Measurements from ENCODE around the gene SPATA1. TPM values are rescaled to one million over a fixed set of nuclear protein-coding genes. Genes with fewer than 3 reads are reported as not detected.

Gene SPATA1
- total and polyA plus RNA-seq, 2 experiments from 2014 or later = 0.88 to 1.2 TPM

DNA sequence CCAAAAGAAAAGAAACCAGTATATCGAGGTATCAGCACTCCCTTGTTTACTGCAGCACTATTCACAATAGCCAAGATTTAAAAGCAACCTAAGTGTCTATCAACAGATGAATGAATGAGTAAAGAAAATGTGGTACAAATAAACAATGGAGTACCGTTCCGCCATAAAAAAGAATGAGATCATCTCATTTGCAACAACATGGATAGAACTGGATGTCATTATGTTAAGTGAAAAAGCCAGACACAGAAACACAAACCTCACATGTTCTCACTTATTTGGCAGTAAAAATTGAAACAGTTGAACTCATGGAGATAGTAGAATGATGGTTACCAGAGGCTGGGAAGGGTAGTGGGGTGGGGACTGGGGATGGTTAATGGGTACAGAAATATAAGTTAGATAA, 4.5 kb downstream of the SPATA1 start:
- no peaks in the 10 kb centered on the region for H3K36me3 ChIP-seq
- H3K27me3 ChIP-seq = no peaks in the 10 kb centered on the region
- H3K27ac ChIP-seq = no peak overlapping the region
- H3K4me1 ChIP-seq (ENCODE audit: low read depth) = no peaks in the 10 kb centered on the region
- no peaks in the 10 kb centered on the region for H3K9me3 ChIP-seq (ENCODE audit: low read depth)
- no peak overlapping the region for H3K4me3 ChIP-seq
- no peak for TF ChIP-seq CTCF (IDR thresholded peaks at IDR 0.05; ENCODE audit: low read depth, low read length)
- DNase-seq (ENCODE audit: low read depth in 1 of 2, low spot score in 1 of 2) = no peak

DNA sequence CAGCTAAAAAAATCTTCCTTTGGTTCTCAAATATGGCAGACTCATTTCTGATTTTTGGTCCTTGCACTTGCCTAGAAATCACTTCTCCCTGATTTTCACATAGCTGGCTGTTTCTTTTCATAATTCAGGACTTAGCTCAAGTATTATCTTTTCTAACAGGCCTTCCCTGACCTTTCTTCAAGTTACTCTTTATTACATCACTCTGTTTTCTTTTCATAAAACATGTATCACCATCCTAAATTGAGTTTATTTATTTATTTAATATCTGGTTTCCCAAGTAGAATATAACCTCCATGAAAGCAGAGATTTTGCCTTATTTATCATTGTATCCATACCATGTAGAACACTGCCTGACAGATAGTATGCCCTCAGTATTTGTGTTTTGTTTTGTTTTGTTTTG, 18.4 kb downstream of the SPATA1 start:
- Histone ChIP-seq H3K9me3 (ENCODE audit: low read depth) (no peaks in the 10 kb centered on the region), H3K4me1 (ENCODE audit: low read depth) (no peaks in the 10 kb centered on the region), H3K4me3 (no peak overlapping the region), H3K27me3 (no peaks in the 10 kb centered on the region), H3K27ac (no peak overlapping the region), H3K36me3 (no peaks in the 10 kb centered on the region)
- TF ChIP-seq CTCF (IDR thresholded peaks at IDR 0.05; ENCODE audit: low read depth, low read length) = no peak
- no peak for DNase-seq (ENCODE audit: low read depth in 1 of 2, low spot score in 1 of 2)

DNA sequence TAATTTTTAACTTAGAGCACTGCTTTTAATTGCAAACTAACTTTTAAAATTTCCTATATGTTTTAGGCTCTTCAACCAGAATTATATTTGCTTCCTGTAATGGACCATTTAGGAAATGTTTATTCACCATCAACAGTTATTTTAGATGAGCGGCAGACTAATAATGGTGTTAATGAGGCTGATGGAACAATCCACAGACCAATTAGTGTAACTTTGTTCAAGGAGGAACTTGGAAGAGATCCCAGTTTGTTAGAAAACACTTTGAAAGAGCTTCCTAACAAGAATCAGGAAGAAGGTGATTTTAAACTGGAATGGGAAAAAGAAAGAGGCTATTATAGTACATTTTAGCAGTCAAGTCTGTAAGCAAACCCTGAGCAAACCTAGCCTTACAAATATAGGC, 19.6 kb downstream of the SPATA1 start:
- Histone ChIP-seq H3K36me3 (no peaks in the 10 kb centered on the region), H3K9me3 (ENCODE audit: low read depth) (no peaks in the 10 kb centered on the region), H3K4me3 (no peak overlapping the region), H3K27me3 (no peaks in the 10 kb centered on the region), H3K4me1 (ENCODE audit: low read depth) (no peaks in the 10 kb centered on the region), H3K27ac (no peak overlapping the region)
- DNase-seq (ENCODE audit: low read depth in 1 of 2, low spot score in 1 of 2) = no peak
- TF ChIP-seq CTCF (IDR thresholded peaks at IDR 0.05; ENCODE audit: low read depth, low read length) = no peak

- TF ChIP-seq CTCF (IDR thresholded peaks at IDR 0.05; ENCODE audit: low read depth, low read length) = no peak
- Histone ChIP-seq H3K27ac (no peak overlapping the region), H3K4me3 (no peak overlapping the region), H3K27me3 (no peaks in the 10 kb centered on the region), H3K9me3 (ENCODE audit: low read depth) (no peaks in the 10 kb centered on the region), H3K4me1 (ENCODE audit: low read depth) (no peaks in the 10 kb centered on the region), H3K36me3 (no peaks in the 10 kb centered on the region)
- no peak for DNase-seq (ENCODE audit: low read depth in 1 of 2, low spot score in 1 of 2)
Measured at GRCh38 chr1:84538599-84538998, 32.4 kb downstream of the SPATA1 start.

- H3K27ac ChIP-seq = no peak overlapping the region
Measured at GRCh38 chr1:84539972-84540371, 33.8 kb downstream of the SPATA1 start.

More at GRCh38 chr1:84539972-84540371, 33.8 kb downstream of the SPATA1 start:
- H3K36me3 ChIP-seq = no peaks in the 10 kb centered on the region
- H3K9me3 ChIP-seq (ENCODE audit: low read depth) = no peaks in the 10 kb centered on the region
- no peaks in the 10 kb centered on the region for H3K27me3 ChIP-seq
- H3K4me1 ChIP-seq (ENCODE audit: low read depth) = no peaks in the 10 kb centered on the region
- TF ChIP-seq CTCF (IDR thresholded peaks at IDR 0.05; ENCODE audit: low read depth, low read length) = no peak
- DNase-seq (ENCODE audit: low read depth in 1 of 2, low spot score in 1 of 2) = no peak
- no peak overlapping the region for H3K4me3 ChIP-seq

Data from cardiac muscle cell (in vitro differentiated cells and primary cell).